WTC11 (cell line): ENCODE data around the gene CROCC2. TPM values are rescaled to one million over a fixed set of nuclear protein-coding genes. Genes with fewer than 3 reads are reported as not detected.

ENCODE experiments used
- ATAC-seq: fragments of 200-7000 bp; cut with Tn5 transposase; 2 replicates; pipeline ENCODE4 v1.10.0; 2021; ENCODE audit warnings: mild to moderate bottlenecking, moderate library complexity
- CTCF ChIA-PET: fragments of 300-600 bp; sonication (Branson Sonifier 250); formaldehyde crosslinking; loops from one replicate; lab custom pipeline; 2021; ENCODE audit warnings: antibody characterized with exemption; lab: Charles Lee
- POLR2A ChIA-PET: fragments of 350-600 bp; sonication (Branson Sonifier 250); formaldehyde crosslinking; loops from one replicate; lab custom pipeline; 2021; ENCODE audit warnings: antibody characterized with exemption; lab: Charles Lee
- DNase-seq: peaks from one replicate; pipeline ENCODE4 v3.0.0; 2021; ENCODE audit warnings: low spot score
- H3K27ac Mint-ChIP-seq: 2 replicates; pipeline ENCODE4 v1.8.0; 2021; ENCODE audit warnings: mixed read lengths
- H3K27me3 Mint-ChIP-seq: 2 replicates; pipeline ENCODE4 v1.8.0; 2021; ENCODE audit warnings: low read depth, mild to moderate bottlenecking, moderate library complexity, mixed read lengths
- H3K36me3 Mint-ChIP-seq: 2 replicates; pipeline ENCODE4 v1.8.0; 2021; ENCODE audit warnings: mixed read lengths
- H3K4me1 Mint-ChIP-seq: 2 replicates; pipeline ENCODE4 v1.8.0; 2022; ENCODE audit warnings: mixed read lengths
- H3K4me3 Mint-ChIP-seq: 2 replicates; pipeline ENCODE4 v1.8.0; 2021; ENCODE audit warnings: mild to moderate bottlenecking, moderate library complexity, mixed read lengths
- H3K9me3 Mint-ChIP-seq: 2 replicates; pipeline ENCODE4 v1.8.0; 2021; ENCODE audit warnings: mixed read lengths
- ELF4 ChIP-seq: sonication (generic); formaldehyde crosslinking; IDR thresholded peaks from 2 replicates; pipeline ENCODE4 v1.8.1; 2022; ENCODE audit warnings: low read depth, mild to moderate bottlenecking, moderate library complexity, missing genetic modification reagents
- HMGXB4 ChIP-seq: sonication (generic); formaldehyde crosslinking; IDR thresholded peaks from 2 replicates; pipeline ENCODE4 v1.8.1; 2023; ENCODE audit warnings: mild to moderate bottlenecking, moderate library complexity, missing genetic modification reagents
- JUN ChIP-seq: sonication (generic); formaldehyde crosslinking; IDR thresholded peaks from 2 replicates; pipeline ENCODE4 v1.8.0; 2023; ENCODE audit warnings: mild to moderate bottlenecking, missing genetic modification reagents
- MYBL2 ChIP-seq: sonication (generic); formaldehyde crosslinking; IDR thresholded peaks from 2 replicates; pipeline ENCODE4 v1.8.1; 2023; ENCODE audit warnings: mild to moderate bottlenecking, moderate library complexity, missing genetic modification reagents
- NFATC4 ChIP-seq: fragments of 250-450 bp; sonication (Bioruptor Pico); IDR thresholded peaks from 2 replicates; pipeline ENCODE4 v1.9.0; 2021; ENCODE audit warnings: mild to moderate bottlenecking
- RORB ChIP-seq: fragments of 250-450 bp; sonication (Bioruptor Pico); IDR thresholded peaks from 2 replicates; pipeline ENCODE4 v1.9.0; 2021; ENCODE audit warnings: mild to moderate bottlenecking
- TCF7 ChIP-seq: sonication (generic); formaldehyde crosslinking; IDR thresholded peaks from 2 replicates; pipeline ENCODE4 v1.8.0; 2022; ENCODE audit warnings: mild to moderate bottlenecking, low read depth, missing genetic modification reagents, moderate library complexity
- TEAD1 ChIP-seq: sonication (generic); formaldehyde crosslinking; IDR thresholded peaks from 2 replicates; pipeline ENCODE4 v1.8.0; 2022; ENCODE audit warnings: mild to moderate bottlenecking, missing genetic modification reagents
- ZBTB21 ChIP-seq: sonication (generic); formaldehyde crosslinking; IDR thresholded peaks from 2 replicates; pipeline ENCODE4 v1.8.1; 2023; ENCODE audit warnings: mild to moderate bottlenecking, missing genetic modification reagents, borderline replicate concordance
- ZNF138 ChIP-seq: sonication (generic); formaldehyde crosslinking; conservative IDR thresholded peaks from 2 replicates; pipeline ENCODE4 v1.8.1; 2022; ENCODE audit warnings: mild to moderate bottlenecking, moderate library complexity, missing genetic modification reagents
- ZNF219 ChIP-seq: sonication (generic); formaldehyde crosslinking; IDR thresholded peaks from 2 replicates; pipeline ENCODE4 v1.8.0; 2023; ENCODE audit warnings: missing genetic modification reagents, mild to moderate bottlenecking, borderline replicate concordance
- ZNF512 ChIP-seq: sonication (generic); formaldehyde crosslinking; IDR thresholded peaks from 2 replicates; pipeline ENCODE4 v1.8.1; 2022; ENCODE audit warnings: missing genetic modification reagents, borderline replicate concordance
- ZSCAN18 ChIP-seq: fragments of 250-450 bp; sonication (Bioruptor Pico); IDR thresholded peaks from 2 replicates; pipeline ENCODE4 v2.1.2; 2022; ENCODE audit warnings: mild to moderate bottlenecking, moderate library complexity
- total RNA-seq: library from RNA; stranded (reverse); gene quantifications from 3 replicates; pipeline ENCODE4 v1.2.3, GENCODE V29; 2021
- TF ChIP-seq, protein P1 (sequence below): sonication (generic); formaldehyde crosslinking; IDR thresholded peaks from 2 replicates; pipeline ENCODE4 v1.8.1; 2022; ENCODE audit warnings: low read depth, missing genetic modification reagents, borderline replicate concordance
- TF ChIP-seq, protein P2 (sequence below): sonication (generic); formaldehyde crosslinking; IDR thresholded peaks from 2 replicates; pipeline ENCODE4 v1.8.1; 2022; ENCODE audit warnings: low read depth, mild to moderate bottlenecking, moderate library complexity, missing genetic modification reagents, borderline replicate concordance
- TF ChIP-seq, protein P3 (sequence below): sonication (generic); formaldehyde crosslinking; IDR thresholded peaks from 2 replicates; pipeline ENCODE4 v1.8.1; 2023; ENCODE audit warnings: mild to moderate bottlenecking, missing genetic modification reagents
- TF ChIP-seq, protein P4 (sequence below): sonication (generic); formaldehyde crosslinking; IDR thresholded peaks from 2 replicates; pipeline ENCODE4 v1.8.0; 2023; ENCODE audit warnings: missing genetic modification reagents, mild to moderate bottlenecking, borderline replicate concordance
- TF ChIP-seq, protein P5 (sequence below): fragments of 250-450 bp; sonication (Bioruptor Pico); IDR thresholded peaks from 2 replicates; pipeline ENCODE4 v1.9.0; 2021; ENCODE audit warnings: mild to moderate bottlenecking

Gene CROCC2
- total RNA-seq, 1 experiment from 2014 or later = not detected

DNA sequence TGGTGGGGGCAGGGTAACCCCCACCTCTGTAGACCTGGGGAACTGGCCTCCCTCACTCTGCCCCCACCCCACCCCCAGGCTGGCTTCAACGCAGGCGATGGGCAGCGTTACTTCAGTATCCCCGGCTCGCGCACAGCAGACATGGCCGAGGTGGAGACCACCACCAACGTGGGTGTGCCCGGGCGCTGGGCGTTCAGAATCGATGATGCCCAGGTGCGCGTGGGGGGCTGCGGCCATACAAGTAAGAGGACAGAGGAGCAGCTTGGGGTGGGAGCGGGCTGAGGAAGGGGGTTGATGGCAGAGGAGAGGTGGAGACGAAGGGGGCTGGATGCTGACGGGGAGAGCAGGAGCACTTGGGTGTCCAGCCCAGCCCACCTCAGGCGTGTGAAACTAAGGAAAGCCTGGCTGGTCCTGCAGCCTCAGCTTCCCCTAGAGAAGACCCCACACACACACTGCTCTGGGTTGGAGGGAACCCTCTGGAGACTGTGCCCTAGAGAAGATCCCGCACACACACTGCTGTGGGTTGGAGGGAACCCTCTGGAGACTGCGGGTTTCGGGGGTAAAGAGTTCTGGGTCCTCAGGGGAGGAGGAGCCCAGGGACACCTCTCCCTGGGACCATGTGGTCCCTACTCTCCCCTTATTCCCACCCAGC, 128.5 kb downstream of the CROCC2 start (continued):
- TF ChIP-seq, protein P1, sequence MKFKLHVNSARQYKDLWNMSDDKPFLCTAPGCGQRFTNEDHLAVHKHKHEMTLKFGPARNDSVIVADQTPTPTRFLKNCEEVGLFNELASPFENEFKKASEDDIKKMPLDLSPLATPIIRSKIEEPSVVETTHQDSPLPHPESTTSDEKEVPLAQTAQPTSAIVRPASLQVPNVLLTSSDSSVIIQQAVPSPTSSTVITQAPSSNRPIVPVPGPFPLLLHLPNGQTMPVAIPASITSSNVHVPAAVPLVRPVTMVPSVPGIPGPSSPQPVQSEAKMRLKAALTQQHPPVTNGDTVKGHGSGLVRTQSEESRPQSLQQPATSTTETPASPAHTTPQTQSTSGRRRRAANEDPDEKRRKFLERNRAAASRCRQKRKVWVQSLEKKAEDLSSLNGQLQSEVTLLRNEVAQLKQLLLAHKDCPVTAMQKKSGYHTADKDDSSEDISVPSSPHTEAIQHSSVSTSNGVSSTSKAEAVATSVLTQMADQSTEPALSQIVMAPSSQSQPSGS = no peak
- TF ChIP-seq, protein P2, sequence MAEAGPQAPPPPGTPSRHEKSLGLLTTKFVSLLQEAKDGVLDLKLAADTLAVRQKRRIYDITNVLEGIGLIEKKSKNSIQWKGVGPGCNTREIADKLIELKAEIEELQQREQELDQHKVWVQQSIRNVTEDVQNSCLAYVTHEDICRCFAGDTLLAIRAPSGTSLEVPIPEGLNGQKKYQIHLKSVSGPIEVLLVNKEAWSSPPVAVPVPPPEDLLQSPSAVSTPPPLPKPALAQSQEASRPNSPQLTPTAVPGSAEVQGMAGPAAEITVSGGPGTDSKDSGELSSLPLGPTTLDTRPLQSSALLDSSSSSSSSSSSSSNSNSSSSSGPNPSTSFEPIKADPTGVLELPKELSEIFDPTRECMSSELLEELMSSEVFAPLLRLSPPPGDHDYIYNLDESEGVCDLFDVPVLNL (CRISPR knock-in tag) = no peak
- TF ChIP-seq HMGXB4 (CRISPR knock-in tag) (no peak), TEAD1 (CRISPR knock-in tag) (no peak), ZNF138 (CRISPR knock-in tag) (no peak), MYBL2 (CRISPR knock-in tag) (no peak)

DNA sequence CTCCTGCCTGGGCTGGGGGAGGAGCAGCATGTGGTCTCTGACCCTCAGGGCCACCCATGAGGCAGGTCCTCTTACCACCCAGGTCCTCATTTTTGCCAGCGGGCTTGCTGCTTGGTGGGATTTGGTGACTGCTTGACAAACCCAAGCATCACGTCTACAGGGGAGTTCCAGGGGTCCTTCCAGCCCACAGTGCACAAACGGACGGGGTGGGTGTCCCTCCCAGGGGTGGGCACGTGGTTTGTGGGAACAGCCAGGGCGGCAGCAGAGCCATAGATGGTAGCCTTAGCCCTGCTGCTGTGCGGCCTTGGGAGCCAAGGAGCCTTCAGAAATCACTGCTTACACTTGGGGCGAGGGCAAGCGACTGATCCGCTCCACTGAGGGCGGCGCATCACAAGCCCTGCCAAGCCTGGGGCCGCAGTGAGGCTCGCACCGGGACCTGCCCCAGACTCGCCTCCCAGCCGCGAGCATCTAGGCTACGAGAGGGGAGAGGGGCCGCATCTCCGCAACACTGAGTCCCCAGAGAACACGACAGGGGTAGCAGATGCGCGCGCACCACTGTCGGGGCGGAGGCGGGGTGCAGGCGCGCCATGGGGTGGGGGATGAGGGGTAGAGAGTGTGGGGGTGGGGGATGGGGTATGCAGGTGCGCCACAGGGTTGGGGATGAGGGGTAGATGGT, 129.1 kb downstream of the CROCC2 start:
- H3K27me3 Mint-ChIP-seq = peaks cover 18% of the 10 kb centered on the region
- POLR2A ChIA-PET = no interaction called here
- DNase-seq = peak; percentile 64
- TF ChIP-seq ELF4 = no peak
- TF ChIP-seq ZNF219 (CRISPR knock-in tag) = no peak
- TF ChIP-seq, protein P3, sequence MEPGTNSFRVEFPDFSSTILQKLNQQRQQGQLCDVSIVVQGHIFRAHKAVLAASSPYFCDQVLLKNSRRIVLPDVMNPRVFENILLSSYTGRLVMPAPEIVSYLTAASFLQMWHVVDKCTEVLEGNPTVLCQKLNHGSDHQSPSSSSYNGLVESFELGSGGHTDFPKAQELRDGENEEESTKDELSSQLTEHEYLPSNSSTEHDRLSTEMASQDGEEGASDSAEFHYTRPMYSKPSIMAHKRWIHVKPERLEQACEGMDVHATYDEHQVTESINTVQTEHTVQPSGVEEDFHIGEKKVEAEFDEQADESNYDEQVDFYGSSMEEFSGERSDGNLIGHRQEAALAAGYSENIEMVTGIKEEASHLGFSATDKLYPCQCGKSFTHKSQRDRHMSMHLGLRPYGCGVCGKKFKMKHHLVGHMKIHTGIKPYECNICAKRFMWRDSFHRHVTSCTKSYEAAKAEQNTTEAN (CRISPR knock-in tag) = no peak
- no peak for TF ChIP-seq ZNF512 (CRISPR knock-in tag)
- no peak for TF ChIP-seq ZBTB21
- TF ChIP-seq RORB = no peak
- TF ChIP-seq NFATC4 (CRISPR knock-in tag) = no peak
- TF ChIP-seq, protein P4, sequence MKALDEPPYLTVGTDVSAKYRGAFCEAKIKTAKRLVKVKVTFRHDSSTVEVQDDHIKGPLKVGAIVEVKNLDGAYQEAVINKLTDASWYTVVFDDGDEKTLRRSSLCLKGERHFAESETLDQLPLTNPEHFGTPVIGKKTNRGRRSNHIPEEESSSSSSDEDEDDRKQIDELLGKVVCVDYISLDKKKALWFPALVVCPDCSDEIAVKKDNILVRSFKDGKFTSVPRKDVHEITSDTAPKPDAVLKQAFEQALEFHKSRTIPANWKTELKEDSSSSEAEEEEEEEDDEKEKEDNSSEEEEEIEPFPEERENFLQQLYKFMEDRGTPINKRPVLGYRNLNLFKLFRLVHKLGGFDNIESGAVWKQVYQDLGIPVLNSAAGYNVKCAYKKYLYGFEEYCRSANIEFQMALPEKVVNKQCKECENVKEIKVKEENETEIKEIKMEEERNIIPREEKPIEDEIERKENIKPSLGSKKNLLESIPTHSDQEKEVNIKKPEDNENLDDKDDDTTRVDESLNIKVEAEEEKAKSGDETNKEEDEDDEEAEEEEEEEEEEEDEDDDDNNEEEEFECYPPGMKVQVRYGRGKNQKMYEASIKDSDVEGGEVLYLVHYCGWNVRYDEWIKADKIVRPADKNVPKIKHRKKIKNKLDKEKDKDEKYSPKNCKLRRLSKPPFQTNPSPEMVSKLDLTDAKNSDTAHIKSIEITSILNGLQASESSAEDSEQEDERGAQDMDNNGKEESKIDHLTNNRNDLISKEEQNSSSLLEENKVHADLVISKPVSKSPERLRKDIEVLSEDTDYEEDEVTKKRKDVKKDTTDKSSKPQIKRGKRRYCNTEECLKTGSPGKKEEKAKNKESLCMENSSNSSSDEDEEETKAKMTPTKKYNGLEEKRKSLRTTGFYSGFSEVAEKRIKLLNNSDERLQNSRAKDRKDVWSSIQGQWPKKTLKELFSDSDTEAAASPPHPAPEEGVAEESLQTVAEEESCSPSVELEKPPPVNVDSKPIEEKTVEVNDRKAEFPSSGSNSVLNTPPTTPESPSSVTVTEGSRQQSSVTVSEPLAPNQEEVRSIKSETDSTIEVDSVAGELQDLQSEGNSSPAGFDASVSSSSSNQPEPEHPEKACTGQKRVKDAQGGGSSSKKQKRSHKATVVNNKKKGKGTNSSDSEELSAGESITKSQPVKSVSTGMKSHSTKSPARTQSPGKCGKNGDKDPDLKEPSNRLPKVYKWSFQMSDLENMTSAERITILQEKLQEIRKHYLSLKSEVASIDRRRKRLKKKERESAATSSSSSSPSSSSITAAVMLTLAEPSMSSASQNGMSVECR (CRISPR knock-in tag) = no peak
- no peak for TF ChIP-seq ZSCAN18
- TF ChIP-seq, protein P5, sequence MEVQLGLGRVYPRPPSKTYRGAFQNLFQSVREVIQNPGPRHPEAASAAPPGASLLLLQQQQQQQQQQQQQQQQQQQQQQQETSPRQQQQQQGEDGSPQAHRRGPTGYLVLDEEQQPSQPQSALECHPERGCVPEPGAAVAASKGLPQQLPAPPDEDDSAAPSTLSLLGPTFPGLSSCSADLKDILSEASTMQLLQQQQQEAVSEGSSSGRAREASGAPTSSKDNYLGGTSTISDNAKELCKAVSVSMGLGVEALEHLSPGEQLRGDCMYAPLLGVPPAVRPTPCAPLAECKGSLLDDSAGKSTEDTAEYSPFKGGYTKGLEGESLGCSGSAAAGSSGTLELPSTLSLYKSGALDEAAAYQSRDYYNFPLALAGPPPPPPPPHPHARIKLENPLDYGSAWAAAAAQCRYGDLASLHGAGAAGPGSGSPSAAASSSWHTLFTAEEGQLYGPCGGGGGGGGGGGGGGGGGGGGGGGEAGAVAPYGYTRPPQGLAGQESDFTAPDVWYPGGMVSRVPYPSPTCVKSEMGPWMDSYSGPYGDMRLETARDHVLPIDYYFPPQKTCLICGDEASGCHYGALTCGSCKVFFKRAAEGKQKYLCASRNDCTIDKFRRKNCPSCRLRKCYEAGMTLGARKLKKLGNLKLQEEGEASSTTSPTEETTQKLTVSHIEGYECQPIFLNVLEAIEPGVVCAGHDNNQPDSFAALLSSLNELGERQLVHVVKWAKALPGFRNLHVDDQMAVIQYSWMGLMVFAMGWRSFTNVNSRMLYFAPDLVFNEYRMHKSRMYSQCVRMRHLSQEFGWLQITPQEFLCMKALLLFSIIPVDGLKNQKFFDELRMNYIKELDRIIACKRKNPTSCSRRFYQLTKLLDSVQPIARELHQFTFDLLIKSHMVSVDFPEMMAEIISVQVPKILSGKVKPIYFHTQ = no peak
- TF ChIP-seq JUN (CRISPR knock-in tag) = no peak
- no peak for TF ChIP-seq TCF7 (CRISPR knock-in tag)

More for the DNA sequence above, 129.1 kb downstream of the CROCC2 start:
- no peaks in the 10 kb centered on the region for H3K36me3 Mint-ChIP-seq
- peak; percentile 59 for ATAC-seq
- no peak overlapping the region for H3K27ac Mint-ChIP-seq
- peak overlapping the region; percentile 29 for H3K4me3 Mint-ChIP-seq
- CTCF ChIA-PET = interaction anchor here (1.0 kb wide), 1 partner anchor 52 kb away, joined by 4 read pairs; no protein-coding TSS in a partner anchor
- no peaks in the 10 kb centered on the region for H3K9me3 Mint-ChIP-seq
- H3K4me1 Mint-ChIP-seq = no peaks in the 10 kb centered on the region
